ENCODE results near the gene RNF144B. TPM values are rescaled to one million over a fixed set of nuclear protein-coding genes. Genes with fewer than 3 reads are reported as not detected.

The RNF144B gene
- total and polyA plus RNA-seq, 2 donors: 6.1 to 24.1 TPM

DNA sequence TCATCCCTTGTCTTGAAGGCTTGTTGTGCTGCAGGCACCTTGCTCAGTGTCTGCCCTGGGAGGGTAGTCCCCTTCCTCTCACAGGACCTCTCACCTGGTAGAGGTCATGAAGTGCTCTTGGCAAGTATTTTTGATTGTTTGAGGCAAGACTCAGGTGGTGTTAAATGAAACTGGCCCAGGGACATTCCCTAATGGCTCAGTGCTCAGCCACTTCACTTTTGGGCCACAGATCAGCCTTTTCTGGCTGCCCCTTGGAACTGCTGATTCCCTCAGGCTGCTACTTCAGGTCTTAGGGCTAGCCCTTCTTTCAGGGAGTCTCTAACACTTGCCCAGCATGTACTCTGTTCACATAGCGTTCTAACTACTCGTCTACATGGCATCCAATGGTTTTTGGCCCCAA, 111.3 kb downstream of the RNF144B start:
- WGBS: 44% methylated on average over 2 of the region's 2 CpGs
- no peak overlapping the region for H3K4me3 ChIP-seq (ENCODE audit: low read length in 2 of 2)
- no peak overlapping the region for H3K27ac ChIP-seq (ENCODE audit: low read depth in 1 of 2, low read length in 1 of 2)
- no peaks in the 10 kb centered on the region for H3K9me3 ChIP-seq (ENCODE audit: control insufficient read depth in 2 of 2, insufficient read depth in 1 of 2, low read length in 1 of 2)
- DNase-seq (ENCODE audit: low read depth in 6 of 9, low spot score in 9 of 9): no peak
- no peaks in the 10 kb centered on the region for H3K27me3 ChIP-seq (ENCODE audit: control insufficient read depth in 2 of 2, insufficient read depth in 1 of 2, low read length in 1 of 2)
- H3K4me1 ChIP-seq (ENCODE audit: control insufficient read depth in 2 of 2, insufficient read depth in 2 of 2, low read length in 2 of 2): peaks cover 0 to 10% of the 10 kb centered on the region in 2 donors
- no peaks in the 10 kb centered on the region for H3K36me3 ChIP-seq (ENCODE audit: control insufficient read depth in 2 of 2, insufficient read depth in 2 of 2, low read length in 1 of 2)

DNA sequence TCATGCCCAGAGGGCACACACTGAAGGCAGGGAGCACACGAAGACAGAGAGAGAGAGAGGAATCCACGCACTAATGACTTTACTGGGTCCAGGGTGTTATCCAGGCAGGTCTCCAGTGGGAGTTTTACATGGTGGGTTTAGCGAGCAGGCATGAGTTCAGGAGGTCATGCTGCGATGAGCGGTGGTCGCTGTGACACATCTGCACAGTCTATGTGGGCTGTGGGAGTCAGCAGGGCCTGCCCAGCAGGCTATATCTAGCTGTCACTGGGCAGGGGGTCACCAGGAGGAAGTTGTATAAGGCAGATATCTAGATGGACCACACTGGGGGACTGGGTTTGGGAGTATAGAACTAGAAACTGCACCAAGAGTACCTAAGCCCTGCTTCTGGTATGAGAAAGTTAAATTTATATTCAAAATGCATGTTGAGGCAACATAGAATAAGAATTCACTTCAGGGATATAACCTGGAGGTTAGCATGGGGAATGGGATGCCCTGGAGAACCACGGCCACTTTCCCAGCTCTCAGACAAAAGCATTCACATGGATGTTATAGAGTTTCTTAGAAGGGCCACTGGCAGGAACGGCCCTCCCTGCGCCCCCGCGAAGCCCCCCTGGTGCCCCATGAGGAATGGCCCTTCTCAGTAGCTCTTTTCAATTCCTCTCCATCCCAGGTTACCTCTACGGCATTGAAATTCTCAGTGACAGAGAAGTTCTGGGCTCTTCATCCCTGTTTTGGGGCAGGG, 113.9 kb downstream of the RNF144B start:
- WGBS: 90% methylated on average over 12 of the region's 12 CpGs
- no peak for DNase-seq (ENCODE audit: low read depth in 6 of 9, low spot score in 9 of 9)
- no peaks in the 10 kb centered on the region for H3K36me3 ChIP-seq (ENCODE audit: control insufficient read depth in 2 of 2, insufficient read depth in 2 of 2, low read length in 1 of 2)
- H3K4me1 ChIP-seq (ENCODE audit: control insufficient read depth in 2 of 2, insufficient read depth in 2 of 2, low read length in 2 of 2): peaks cover 0 to 9% of the 10 kb centered on the region in 2 donors
- no peaks in the 10 kb centered on the region for H3K9me3 ChIP-seq (ENCODE audit: control insufficient read depth in 2 of 2, insufficient read depth in 1 of 2, low read length in 1 of 2)
- no peaks in the 10 kb centered on the region for H3K27me3 ChIP-seq (ENCODE audit: control insufficient read depth in 2 of 2, insufficient read depth in 1 of 2, low read length in 1 of 2)
- H3K4me3 ChIP-seq (ENCODE audit: low read length in 2 of 2): no peak overlapping the region
- no peak overlapping the region for H3K27ac ChIP-seq (ENCODE audit: low read depth in 1 of 2, low read length in 1 of 2)

DNA sequence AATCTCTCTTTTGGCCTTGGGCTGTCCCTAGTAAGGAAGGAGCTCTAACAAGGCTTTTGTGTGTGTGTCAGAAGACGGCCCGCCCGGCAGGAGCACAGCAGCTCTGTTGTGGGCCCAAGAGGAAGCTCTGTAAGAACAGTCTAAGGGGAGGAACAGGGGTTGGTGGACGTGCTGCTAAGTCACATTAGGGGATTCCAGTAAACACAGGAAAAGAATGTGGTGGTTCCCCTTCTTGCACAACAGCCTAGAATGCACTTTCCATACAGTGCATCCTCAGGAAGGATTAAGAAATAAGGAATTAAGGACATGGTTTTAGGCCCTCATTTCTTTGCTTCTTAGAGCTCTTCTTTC, 114.5 kb downstream of the RNF144B start:
- Histone ChIP-seq H3K36me3 (ENCODE audit: control insufficient read depth in 2 of 2, insufficient read depth in 2 of 2, low read length in 1 of 2) (no peaks in the 10 kb centered on the region), H3K27ac (ENCODE audit: low read depth in 1 of 2, low read length in 1 of 2) (no peak overlapping the region), H3K27me3 (ENCODE audit: control insufficient read depth in 2 of 2, insufficient read depth in 1 of 2, low read length in 1 of 2) (no peaks in the 10 kb centered on the region), H3K9me3 (ENCODE audit: control insufficient read depth in 2 of 2, insufficient read depth in 1 of 2, low read length in 1 of 2) (no peaks in the 10 kb centered on the region), H3K4me1 (ENCODE audit: control insufficient read depth in 2 of 2, insufficient read depth in 2 of 2, low read length in 2 of 2) (peaks cover 0 to 9% of the 10 kb centered on the region in 2 donors), H3K4me3 (ENCODE audit: low read length in 2 of 2) (no peak overlapping the region)
- WGBS: 24% methylated on average over 4 of the region's 4 CpGs
- peak in 2 of 9 donors; percentile 8 to 30 for DNase-seq (ENCODE audit: low read depth in 6 of 9, low spot score in 9 of 9)

DNA sequence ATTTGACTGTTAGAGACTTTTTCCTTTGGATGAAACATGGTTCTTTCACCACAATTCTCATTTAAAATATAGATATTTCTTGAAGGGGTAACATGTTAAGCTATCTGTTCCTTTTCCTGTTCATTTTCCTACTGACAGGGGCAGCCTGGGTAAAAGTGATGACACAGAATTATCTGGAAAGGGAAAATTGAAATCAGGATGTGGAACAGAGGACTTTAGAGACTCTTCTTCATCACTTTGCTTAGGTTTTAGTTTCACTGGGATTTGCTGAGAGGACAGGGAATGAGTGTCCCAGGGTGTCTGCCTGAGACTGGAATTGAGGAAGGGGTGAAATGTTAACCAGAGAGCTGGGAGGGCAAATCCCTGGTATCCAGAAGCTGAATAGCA, 116.0 kb downstream of the RNF144B start:
- Histone ChIP-seq H3K27ac (ENCODE audit: low read depth in 1 of 2, low read length in 1 of 2) (no peak overlapping the region), H3K4me3 (ENCODE audit: low read length in 2 of 2) (no peak overlapping the region), H3K4me1 (ENCODE audit: control insufficient read depth in 2 of 2, insufficient read depth in 2 of 2, low read length in 2 of 2) (peaks cover 0 to 9% of the 10 kb centered on the region in 2 donors)

DNA sequence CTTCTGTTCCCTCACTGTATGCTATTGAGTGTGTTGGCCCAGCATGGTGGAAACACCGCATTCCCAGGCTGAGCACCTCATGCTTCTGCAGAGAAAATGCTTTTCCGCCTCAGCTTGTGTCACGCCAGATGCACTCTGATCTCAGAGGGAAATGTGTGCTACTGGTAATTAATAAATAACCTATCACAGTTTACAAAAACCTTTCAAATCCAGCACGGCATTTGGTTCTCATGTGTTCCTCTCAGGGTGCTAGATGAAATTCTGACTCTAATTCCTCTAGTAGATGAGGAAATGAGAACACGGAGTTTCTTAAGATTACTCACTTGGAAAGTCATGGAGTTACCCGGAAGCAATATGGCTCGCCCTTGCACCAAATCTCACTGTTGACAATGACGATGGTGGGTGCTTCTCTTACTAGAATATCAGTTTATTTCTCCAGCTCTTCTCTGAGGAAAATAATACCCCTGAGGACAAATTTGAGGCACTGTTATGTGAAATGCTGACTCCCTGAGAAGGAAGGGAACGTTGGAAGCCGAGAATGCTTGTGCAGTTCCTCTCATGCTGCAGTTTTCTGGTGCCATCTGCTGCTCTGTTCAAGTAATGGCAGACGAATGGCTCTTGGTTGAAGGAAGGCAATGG, 116.6 kb downstream of the RNF144B start:
- Histone ChIP-seq H3K4me1 (ENCODE audit: control insufficient read depth in 2 of 2, insufficient read depth in 2 of 2, low read length in 2 of 2) (peaks cover 0 to 9% of the 10 kb centered on the region in 2 donors), H3K9me3 (ENCODE audit: control insufficient read depth in 2 of 2, insufficient read depth in 1 of 2, low read length in 1 of 2) (no peaks in the 10 kb centered on the region), H3K27me3 (ENCODE audit: control insufficient read depth in 2 of 2, insufficient read depth in 1 of 2, low read length in 1 of 2) (no peaks in the 10 kb centered on the region), H3K36me3 (ENCODE audit: control insufficient read depth in 2 of 2, insufficient read depth in 2 of 2, low read length in 1 of 2) (no peaks in the 10 kb centered on the region), H3K27ac (ENCODE audit: low read depth in 1 of 2, low read length in 1 of 2) (peak overlapping the region in 1 of 2 donors; percentile 12), H3K4me3 (ENCODE audit: low read length in 2 of 2) (no peak overlapping the region)
- DNase-seq (ENCODE audit: low read depth in 6 of 9, low spot score in 9 of 9): peak in 8 of 9 donors; percentile 15 to 62 (median 32)
- 62% methylated on average over 11 of the region's 11 CpGs for WGBS

More for the DNA sequence above, 116.0 kb downstream of the RNF144B start:
- Histone ChIP-seq H3K36me3 (ENCODE audit: control insufficient read depth in 2 of 2, insufficient read depth in 2 of 2, low read length in 1 of 2) (no peaks in the 10 kb centered on the region), H3K27me3 (ENCODE audit: control insufficient read depth in 2 of 2, insufficient read depth in 1 of 2, low read length in 1 of 2) (no peaks in the 10 kb centered on the region), H3K9me3 (ENCODE audit: control insufficient read depth in 2 of 2, insufficient read depth in 1 of 2, low read length in 1 of 2) (no peaks in the 10 kb centered on the region)
- DNase-seq (ENCODE audit: low read depth in 6 of 9, low spot score in 9 of 9): no peak

DNA sequence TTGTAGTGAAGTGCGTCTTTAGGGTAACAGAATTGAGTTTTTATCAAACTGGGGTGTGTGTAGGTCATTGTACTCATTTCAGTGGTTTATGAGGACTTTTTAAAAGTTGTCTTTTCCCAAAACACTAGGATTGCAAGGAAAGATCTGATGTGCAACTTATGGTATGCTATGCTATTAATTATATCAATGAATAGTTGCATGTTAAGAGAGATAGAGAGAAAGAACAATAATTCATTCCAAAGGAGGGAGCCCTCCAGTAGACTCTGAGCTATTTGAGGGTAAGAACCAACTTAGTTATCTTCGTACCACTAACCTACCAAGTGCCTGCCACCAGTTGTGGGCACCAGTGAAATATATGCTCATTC, 117.1 kb downstream of the RNF144B start:
- no peak for DNase-seq (ENCODE audit: low read depth in 6 of 9, low spot score in 9 of 9)
- no peak overlapping the region for H3K27ac ChIP-seq (ENCODE audit: low read depth in 1 of 2, low read length in 1 of 2)
- H3K4me3 ChIP-seq (ENCODE audit: low read length in 2 of 2): no peak overlapping the region
- H3K4me1 ChIP-seq (ENCODE audit: control insufficient read depth in 2 of 2, insufficient read depth in 2 of 2, low read length in 2 of 2): peaks cover 0 to 9% of the 10 kb centered on the region in 2 donors
- H3K9me3 ChIP-seq (ENCODE audit: control insufficient read depth in 2 of 2, insufficient read depth in 1 of 2, low read length in 1 of 2): no peaks in the 10 kb centered on the region
- no peaks in the 10 kb centered on the region for H3K27me3 ChIP-seq (ENCODE audit: control insufficient read depth in 2 of 2, insufficient read depth in 1 of 2, low read length in 1 of 2)
- no peaks in the 10 kb centered on the region for H3K36me3 ChIP-seq (ENCODE audit: control insufficient read depth in 2 of 2, insufficient read depth in 2 of 2, low read length in 1 of 2)
- WGBS: 61% methylated on average over 2 of the region's 2 CpGs

DNA sequence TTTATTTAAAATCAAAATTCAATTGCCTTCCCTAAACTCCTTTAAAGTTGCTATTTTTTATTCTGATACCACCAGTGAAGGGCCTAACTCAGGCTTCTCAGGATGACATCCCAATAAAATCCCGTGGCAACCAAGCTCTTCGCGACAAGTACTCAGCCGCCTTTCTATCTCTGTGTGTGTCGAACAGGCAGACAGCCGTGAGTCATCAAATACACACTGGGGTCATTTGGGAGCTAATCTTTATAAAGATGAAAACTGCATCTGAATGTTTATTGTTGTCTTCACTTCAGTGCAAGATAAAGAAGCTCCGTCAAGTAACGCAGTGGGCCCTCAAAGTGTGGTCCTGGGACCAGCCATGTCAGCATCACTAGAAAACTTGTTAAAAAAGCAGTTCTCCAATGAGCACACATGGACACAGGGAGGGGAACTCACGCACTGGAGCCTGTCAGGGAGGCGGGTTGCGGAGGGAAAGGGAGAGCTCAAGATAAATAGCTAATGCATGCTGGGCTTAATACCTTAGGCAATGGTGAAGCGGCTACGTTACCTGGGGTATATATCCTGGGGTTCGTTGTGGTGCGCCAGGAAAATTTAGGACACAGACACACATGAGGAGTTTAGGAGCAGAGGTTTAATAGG, 119.3 kb downstream of the RNF144B start:
- no peak overlapping the region for H3K4me3 ChIP-seq (ENCODE audit: low read length in 2 of 2)
- H3K9me3 ChIP-seq (ENCODE audit: control insufficient read depth in 2 of 2, insufficient read depth in 1 of 2, low read length in 1 of 2): no peaks in the 10 kb centered on the region
- peaks cover 0 to 5% of the 10 kb centered on the region in 2 donors for H3K4me1 ChIP-seq (ENCODE audit: control insufficient read depth in 2 of 2, insufficient read depth in 2 of 2, low read length in 2 of 2)
- H3K27ac ChIP-seq (ENCODE audit: low read depth in 1 of 2, low read length in 1 of 2): no peak overlapping the region
- H3K36me3 ChIP-seq (ENCODE audit: control insufficient read depth in 2 of 2, insufficient read depth in 2 of 2, low read length in 1 of 2): no peaks in the 10 kb centered on the region
- H3K27me3 ChIP-seq (ENCODE audit: control insufficient read depth in 2 of 2, insufficient read depth in 1 of 2, low read length in 1 of 2): no peaks in the 10 kb centered on the region
- WGBS: 98% methylated on average over 15 of the region's 15 CpGs
- no peak for DNase-seq (ENCODE audit: low read depth in 6 of 9, low spot score in 9 of 9)

DNA sequence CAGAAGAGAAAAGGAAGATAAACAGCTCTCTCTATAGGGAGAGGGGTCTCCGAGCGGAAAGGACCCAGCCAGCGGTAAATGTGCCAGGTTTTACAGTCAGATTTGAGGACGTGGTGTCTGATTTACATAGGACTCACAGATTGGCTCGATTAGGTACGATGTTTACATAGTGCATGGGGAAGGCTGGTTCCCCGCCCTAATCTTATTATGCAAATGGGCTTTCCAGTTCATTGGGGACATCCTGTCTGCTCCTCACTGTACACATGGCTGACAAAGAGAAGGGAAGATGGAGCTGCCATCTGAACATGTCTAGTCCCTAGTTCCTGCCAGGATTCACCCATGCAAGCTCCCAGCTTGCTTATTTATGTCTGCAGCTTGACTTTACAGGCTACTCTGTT, 119.9 kb downstream of the RNF144B start:
- peaks cover 0 to 3% of the 10 kb centered on the region in 2 donors for H3K4me1 ChIP-seq (ENCODE audit: control insufficient read depth in 2 of 2, insufficient read depth in 2 of 2, low read length in 2 of 2)
- no peaks in the 10 kb centered on the region for H3K27me3 ChIP-seq (ENCODE audit: control insufficient read depth in 2 of 2, insufficient read depth in 1 of 2, low read length in 1 of 2)
- H3K9me3 ChIP-seq (ENCODE audit: control insufficient read depth in 2 of 2, insufficient read depth in 1 of 2, low read length in 1 of 2): no peaks in the 10 kb centered on the region
- 95% methylated on average over 7 of the region's 7 CpGs for WGBS
- no peak overlapping the region for H3K27ac ChIP-seq (ENCODE audit: low read depth in 1 of 2, low read length in 1 of 2)
- H3K4me3 ChIP-seq (ENCODE audit: low read length in 2 of 2): no peak overlapping the region
- H3K36me3 ChIP-seq (ENCODE audit: control insufficient read depth in 2 of 2, insufficient read depth in 2 of 2, low read length in 1 of 2): no peaks in the 10 kb centered on the region
- DNase-seq (ENCODE audit: low read depth in 6 of 9, low spot score in 9 of 9): no peak

DNA sequence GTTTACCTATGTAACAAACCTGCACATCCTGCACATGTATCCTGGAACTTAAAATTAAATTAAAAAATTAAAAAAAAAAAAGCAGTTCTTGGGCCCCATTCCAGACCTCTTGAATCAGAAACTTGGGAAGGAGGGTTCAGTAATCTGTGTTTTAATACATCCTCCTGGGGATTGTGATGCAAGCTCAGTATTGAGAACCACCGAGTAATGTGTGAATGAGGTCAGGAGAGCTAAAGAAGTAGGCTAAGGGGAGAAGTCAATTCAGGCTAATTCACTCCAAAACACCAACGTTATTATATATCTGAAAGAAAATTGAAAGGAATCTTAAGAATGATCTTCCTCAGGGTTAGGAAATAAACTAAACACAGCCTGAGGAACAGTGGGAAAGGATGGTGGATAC, 120.4 kb downstream of the RNF144B start:
- Histone ChIP-seq H3K27ac (ENCODE audit: low read depth in 1 of 2, low read length in 1 of 2) (no peak overlapping the region), H3K4me3 (ENCODE audit: low read length in 2 of 2) (no peak overlapping the region), H3K4me1 (ENCODE audit: control insufficient read depth in 2 of 2, insufficient read depth in 2 of 2, low read length in 2 of 2) (no peaks in the 10 kb centered on the region), H3K27me3 (ENCODE audit: control insufficient read depth in 2 of 2, insufficient read depth in 1 of 2, low read length in 1 of 2) (no peaks in the 10 kb centered on the region), H3K9me3 (ENCODE audit: control insufficient read depth in 2 of 2, insufficient read depth in 1 of 2, low read length in 1 of 2) (no peaks in the 10 kb centered on the region), H3K36me3 (ENCODE audit: control insufficient read depth in 2 of 2, insufficient read depth in 2 of 2, low read length in 1 of 2) (no peaks in the 10 kb centered on the region)
- no peak for DNase-seq (ENCODE audit: low read depth in 6 of 9, low spot score in 9 of 9)
- 94% methylated on average over 2 of the region's 2 CpGs for WGBS
